ENCODE measurements around the gene ALX4.

DNA sequence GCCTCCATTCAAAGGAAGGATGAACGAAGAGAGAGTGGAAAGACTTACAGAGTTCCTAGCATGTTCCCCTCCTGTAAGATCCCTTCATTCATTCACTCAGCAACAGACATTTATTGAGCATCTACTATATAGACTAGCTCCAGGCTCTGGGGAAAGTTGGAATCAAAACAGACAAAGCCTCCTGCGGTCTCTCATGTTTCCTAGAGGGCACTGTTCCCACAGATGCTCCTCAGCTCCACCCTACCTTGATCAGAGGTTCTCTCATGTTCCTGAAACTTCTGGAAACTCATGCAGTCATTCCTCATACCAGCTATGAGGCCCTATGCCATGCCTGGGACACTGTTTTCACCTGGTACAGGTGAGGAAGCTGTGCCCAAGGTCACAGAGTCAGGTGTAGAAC, 11.1 kb downstream of the ALX4 start:
- TF ChIP-seq, protein P1, sequence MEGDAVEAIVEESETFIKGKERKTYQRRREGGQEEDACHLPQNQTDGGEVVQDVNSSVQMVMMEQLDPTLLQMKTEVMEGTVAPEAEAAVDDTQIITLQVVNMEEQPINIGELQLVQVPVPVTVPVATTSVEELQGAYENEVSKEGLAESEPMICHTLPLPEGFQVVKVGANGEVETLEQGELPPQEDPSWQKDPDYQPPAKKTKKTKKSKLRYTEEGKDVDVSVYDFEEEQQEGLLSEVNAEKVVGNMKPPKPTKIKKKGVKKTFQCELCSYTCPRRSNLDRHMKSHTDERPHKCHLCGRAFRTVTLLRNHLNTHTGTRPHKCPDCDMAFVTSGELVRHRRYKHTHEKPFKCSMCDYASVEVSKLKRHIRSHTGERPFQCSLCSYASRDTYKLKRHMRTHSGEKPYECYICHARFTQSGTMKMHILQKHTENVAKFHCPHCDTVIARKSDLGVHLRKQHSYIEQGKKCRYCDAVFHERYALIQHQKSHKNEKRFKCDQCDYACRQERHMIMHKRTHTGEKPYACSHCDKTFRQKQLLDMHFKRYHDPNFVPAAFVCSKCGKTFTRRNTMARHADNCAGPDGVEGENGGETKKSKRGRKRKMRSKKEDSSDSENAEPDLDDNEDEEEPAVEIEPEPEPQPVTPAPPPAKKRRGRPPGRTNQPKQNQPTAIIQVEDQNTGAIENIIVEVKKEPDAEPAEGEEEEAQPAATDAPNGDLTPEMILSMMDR (IDR thresholded peaks at IDR 0.05): no peak
- no peak for TF ChIP-seq POLR2A (IDR thresholded peaks at IDR 0.05)
